Limb (tissue), 2 donors: ENCODE results near the gene CXCL17.
"Not testable (repeated sequence)": the region's sequence is repeated elsewhere in the genome, so short reads cannot be mapped to it uniquely, and the experiment has no call there.

Experiments
- DNase-seq, 2 donors: peaks; one replicate each; pipeline ENCODE4 v3.0.0-alpha.2; 2016; ENCODE audit errors: extremely low spot score in 2 of 2

The CXCL17 gene, protein sequence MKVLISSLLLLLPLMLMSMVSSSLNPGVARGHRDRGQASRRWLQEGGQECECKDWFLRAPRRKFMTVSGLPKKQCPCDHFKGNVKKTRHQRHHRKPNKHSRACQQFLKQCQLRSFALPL

DNA sequence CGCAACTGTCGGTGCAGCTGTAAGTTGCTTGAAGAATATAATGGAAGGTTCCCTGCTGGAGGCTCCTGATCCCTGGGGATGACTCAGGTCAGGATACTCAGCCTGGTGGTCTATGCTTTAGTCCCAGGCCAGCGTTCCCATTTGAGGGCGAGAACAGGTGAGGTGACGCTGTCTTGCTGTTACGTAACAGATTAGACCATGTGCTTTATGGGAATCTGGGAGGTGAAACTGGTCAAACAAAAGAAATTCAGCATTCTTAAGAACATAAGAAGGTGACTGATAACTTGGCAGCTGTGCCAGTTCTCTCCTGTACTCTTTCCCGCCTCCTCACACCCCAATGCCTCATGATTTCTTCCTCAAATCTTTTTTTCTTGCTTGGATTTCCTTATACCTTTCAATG, at the start of gene CXCL17:
Gene CXCL17 (minus strand): TSS at position 114 of the 400 bp plus-strand sequence. CDS start 114 bp downstream, outside the sequence.
- no peak for DNase-seq

DNA sequence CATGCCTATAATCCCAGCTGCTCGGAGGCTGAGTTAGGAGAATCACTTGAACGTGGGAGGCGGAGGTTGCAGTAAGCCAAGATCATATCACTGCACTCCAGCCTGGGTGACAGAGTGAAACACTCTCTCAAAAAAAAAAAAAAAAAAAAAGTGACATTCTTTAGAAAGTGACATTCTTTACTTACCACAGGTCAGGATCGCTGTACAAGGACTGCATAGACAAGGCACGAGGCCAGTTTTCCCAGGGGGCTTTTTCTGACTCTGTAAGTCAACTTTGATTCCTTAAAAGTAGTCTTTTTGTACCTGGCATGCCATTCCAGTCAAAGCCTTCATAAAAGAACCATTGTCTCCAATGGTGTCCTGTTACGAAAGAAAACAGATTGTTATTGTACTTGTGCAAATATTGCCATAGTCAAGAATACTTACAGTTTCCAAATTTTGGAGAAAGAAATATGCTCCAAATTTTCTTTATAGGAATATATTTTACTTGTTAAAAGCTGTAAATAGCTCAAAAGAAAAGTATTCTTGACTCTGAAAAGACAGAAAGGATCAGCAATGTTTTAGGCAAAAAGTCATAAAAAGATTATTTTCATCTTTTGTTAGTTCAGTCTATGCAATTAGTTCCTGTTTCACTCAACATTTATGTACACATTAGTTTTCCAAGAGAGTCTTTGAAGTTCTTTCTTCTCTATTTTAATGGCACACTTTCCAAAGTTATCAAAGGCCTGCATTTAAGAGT, 46.2 kb upstream of the CXCL17 start:
- DNase-seq, result no peak

DNA sequence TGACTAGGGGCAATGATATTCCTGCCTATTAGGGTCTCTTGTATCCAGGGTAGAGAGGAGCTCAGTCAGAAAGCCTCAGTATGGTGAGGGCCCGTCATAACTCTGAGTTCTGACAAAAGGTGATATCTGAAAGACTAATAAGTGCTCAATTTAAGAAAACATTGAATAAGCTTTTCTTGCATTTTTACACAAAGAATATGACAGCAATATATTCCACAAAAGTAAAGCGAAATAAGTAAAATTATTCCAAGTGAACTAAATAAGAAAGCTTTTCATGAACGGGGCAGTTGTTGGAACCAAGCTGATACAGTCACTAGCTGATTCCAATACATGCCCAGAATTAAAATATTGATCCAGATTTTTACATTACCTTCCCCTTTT, 45.0 kb upstream of the CXCL17 start:
- DNase-seq, result no peak

DNA sequence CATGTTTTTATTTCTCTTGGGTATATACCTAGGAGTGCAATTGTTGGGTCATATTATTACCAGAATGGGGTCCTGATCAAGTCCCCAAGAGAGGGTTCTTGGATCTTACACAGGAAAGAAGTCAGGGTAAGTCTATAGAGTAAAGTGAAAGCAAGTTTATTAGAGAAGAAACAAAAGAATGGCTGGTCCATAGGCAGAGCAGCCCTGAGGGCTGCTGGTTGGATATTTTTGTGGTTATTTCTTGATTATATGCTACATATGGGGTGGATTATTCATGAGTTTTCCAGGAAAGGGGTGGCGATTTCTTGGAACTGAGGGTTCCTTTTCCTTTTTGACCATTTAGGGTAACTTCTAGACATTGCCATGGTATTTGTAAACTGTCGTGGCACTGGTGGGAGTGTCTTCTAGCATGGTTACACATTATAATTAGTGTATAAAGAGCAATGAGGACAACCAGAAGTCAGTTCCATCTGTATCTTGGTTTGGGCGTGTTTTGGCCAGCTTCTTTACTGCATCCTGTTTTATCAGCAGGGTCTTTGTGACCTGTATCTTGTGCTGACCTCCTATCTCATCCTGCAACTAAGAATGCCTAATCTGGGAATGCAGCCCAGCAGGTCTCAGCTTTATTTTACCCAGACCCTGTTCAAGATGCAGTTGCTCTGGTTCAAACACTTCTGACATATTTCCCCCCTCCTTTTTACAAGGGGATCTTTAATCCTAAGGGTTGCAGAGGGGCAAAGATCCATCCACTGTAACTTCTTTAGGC, 44.5 kb upstream of the CXCL17 start:
- no peak for DNase-seq

DNA sequence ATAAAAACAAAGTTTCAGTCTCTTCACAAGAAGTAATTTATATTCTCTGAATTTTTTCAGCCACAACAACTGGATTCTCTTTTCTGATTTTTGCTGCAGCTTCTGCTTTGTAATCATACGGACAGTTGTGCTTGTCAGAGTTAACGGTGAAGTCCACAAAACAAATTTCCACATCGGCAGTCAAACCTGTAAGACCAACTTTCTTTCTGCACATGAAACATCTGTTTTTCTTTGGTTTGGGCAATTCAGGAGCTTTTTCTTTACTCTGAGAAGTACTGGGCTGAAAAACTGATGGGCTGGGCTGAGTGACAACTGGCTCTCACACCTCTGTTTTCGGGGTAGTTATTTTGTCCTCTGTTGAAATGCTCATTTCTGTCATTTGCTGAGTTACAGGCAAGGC, 42.3 kb upstream of the CXCL17 start:
- DNase-seq, result not testable (repeated sequence)

DNA sequence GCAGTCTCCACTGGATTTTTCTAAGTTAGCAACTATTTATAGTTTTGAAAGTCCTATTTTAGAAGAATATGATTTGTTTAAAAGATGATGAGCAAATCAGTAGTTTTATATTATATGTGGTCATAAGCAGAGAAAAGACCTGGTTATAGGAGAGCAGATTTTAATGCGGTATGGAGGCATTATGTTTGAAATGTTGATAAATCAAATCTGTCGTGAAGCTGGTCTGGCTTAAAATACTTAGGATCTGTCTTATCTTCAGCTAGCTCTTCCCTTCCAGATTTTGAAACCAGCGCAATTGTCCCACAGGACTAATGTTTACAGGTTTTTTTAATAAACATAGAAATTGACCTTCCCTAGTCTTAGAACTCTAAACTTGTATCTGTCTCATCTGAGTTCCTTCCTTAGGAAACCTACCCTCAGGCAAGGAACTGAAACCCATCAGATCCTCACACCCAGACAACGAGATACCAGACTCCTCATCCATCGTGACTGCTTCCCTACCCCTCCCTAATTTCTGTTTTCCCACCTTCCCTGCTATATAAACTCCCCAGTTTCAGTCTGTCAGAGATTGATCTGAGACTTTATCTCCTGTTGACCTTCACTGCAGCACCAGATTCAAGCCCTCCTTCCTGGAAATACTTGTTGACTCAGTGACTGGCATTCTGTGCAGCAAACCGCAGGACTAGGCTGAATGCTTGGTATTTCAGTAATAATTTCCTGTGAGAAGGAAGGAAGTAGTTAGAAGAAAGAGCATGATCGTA, 37.8 kb upstream of the CXCL17 start:
- DNase-seq, result no peak

DNA sequence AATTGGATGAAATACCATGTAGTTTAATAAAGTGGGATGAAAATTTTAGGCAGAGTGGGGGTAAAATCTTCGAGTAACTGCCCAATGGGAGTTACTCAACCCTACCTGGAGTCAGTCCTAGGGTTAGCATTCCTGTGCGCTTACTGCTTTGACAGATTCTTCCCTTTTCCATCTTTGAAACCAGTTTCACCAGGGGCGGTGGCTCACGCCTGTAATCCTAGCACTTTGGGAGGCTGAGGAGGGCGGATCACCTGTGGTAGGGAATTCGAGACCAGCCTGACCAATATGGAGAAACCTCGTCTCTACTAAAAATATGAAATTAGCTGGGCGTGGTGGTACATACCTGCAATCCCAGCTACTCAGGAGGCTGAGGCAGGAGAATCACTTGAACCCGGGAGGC, 37.0 kb upstream of the CXCL17 start:
- DNase-seq, result no peak

DNA sequence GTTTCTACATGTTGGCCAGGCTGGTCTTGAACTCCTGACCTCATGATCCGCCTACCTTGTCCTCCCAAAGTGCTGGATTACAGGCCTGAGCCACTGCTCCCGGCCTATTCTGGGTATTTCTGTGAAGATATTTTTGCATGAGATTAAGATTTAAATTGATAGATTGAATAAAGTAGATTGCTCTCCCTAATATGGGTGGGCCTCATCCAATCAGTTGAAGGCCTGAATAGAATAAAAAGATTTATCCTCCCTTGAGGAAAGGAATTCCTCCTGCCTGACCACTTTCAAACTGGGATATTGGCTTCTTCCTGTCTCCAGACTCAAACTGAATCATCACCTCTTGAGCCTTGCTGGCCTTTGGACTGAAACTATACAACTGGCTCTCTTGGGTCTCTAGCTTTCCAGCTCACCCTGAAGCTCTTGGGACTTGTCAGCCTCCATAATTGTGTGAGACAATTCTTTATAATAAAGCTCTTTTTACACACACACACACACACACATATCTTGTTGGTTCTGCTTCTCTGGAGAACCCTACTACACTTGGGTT, 36.1 kb upstream of the CXCL17 start:
- no peak for DNase-seq

DNA sequence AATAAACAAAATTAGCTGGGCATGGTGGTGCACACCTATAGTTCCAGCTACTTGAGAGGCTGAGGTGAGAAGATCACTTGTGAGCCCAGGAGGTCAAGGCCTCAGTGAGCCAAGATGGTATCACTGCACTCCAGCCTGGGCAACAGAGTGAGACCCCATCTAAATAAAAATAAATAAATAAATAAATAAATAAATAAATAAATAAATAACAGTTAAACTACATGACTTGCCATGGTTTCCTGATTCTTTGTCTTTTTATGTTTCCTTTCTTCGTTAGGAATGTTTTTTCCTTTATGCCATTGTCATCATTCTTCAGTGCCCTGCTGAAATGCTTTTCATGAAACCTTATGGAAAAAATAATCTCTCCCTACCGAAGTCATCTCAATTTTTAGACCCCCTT, 35.2 kb upstream of the CXCL17 start:
- no peak for DNase-seq

DNA sequence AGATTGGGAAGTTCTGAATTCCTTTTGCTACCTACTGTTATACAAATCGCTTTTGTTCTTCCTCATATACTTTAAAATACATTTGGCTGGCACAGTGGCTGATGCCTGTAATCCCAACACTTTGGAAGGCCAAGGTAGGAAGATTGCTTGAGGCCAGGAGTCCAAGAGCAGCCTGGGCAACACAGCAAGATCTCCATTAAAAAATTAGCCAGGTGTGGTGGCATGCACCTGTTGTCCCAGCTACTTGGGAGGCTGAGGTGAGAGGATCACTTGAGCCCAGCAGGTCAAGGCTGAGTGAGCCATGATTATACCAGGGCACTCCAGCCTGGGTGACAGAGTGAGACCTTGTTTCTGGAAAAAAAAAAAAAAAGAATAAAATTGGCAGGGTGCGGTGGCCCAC, 34.4 kb upstream of the CXCL17 start:
- DNase-seq, result no peak

DNA sequence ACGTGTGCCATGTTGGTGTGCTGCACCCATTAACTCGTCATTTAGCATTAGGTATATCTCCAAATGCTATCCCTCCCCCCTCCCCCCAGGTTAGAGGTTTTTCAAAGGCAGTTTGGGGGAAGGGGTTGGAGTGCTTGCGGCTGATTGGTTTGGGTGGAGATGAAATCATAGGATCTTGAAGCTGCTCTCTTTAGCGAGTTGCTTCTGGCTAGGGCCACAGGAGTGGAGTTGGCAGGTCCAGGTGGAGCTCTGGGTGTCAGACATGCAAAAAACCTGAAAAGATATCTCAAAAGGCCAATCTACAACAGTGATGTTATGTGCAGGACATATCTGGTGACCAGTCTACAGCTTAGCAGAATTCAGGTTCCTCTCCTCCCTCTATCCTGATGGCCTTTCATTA, 32.6 kb upstream of the CXCL17 start:
- DNase-seq, result no peak

DNA sequence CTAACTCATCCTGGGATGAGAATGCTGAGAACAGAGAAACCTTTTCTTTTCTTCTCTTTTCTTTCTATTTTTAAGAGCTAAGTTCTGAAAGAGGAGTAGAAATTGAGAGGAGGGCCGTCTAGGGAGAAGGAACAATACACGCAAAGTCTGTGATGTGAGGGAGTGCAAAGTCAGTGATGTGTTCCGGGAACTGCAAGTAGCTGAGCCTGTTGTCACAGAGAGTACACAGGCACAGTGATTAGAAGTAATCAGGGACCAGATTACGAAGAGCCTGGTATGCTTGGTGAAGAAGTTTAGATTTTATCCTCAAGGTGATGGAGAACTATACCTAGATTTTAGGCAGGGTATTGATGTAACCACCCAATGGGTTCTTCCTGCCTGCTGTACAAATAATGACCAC, 32.0 kb upstream of the CXCL17 start:
- no peak for DNase-seq

DNA sequence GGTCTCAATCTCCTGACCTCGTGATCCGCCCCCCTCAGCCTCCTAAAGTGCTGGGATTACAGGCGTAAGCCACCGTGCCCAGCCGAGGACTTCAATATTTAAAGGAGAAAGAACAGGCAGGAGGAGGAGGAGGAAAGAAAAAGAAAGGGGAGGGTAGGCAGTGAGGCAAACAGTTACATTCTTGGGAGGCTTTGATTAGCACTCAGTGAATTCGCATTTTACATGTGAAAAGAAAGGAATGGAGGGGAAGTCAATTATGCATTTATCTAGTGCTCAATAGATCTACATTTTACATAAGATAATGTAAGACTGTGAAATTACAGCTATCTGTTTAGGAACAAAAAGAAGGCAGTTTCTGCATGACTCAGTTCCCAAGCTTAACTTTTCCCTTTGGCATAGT, 30.9 kb upstream of the CXCL17 start:
- no peak for DNase-seq

DNA sequence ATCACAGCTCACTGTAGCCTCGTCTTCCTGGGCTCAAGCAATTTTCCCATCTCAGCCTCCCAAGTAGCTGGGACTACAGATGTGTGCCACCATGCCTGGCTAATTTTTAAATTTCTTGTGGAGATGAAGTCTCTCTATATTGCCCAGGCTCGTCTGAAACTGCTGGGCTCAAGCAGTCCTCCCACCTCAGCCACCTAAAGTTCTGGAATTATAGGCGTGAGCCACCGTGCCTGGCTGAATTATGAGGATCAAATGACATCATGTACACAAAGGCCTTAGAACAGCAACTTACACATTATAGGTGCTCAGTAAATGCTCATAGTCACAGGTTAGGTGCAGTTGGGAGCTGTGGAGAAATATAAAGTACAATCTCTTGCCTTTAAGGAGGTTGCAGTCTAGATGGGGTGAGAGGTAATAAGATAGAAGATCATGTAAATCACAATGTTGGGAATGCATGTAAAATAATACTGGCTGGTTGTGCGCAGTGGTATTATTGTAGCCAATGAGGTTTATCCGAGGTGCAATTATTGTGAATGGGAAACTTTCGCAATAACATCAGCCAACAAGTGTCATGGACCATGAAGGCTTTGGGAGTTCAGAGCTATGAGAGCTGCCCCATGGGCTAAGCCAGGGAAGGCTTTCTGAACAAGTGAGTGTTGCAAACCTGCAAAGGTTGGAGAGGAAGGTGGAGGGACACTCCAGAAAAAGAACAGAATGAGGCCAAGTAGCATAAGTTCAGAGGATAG, 29.8 kb upstream of the CXCL17 start:
- no peak for DNase-seq

DNA sequence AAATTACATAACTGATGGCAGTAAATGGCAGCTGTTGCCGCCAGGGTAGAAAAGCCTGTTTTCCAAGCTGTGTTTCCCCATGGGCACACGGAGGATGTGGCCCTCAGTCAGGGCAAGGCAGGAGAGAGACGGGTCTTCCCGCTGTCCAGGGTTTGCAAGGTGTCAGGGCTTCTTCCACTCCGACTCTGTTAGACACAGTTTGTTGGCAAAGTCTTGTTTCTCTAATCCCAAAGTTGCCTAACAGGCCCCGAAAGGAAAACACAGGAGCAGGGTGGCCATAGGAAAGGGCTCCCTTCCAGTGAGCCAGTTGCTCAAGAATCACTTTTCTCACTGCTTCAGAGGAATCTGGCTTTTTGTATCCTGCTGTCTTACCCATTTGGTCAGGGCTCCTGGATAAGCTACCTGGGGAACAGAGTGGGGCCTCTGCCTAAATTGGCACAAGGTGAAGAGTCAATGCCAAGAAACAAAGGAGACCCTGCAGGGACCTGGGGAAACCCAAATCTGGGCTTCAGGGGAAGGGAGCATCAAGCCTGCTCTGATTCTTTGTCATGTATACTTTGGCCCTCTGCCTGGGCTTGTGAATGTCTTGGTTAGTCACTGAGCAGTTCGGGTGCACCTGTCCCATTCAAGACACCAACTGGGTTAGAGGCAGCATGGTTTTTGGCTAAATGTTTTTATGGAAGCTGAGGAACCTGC, 29.0 kb upstream of the CXCL17 start:
- no peak for DNase-seq

DNA sequence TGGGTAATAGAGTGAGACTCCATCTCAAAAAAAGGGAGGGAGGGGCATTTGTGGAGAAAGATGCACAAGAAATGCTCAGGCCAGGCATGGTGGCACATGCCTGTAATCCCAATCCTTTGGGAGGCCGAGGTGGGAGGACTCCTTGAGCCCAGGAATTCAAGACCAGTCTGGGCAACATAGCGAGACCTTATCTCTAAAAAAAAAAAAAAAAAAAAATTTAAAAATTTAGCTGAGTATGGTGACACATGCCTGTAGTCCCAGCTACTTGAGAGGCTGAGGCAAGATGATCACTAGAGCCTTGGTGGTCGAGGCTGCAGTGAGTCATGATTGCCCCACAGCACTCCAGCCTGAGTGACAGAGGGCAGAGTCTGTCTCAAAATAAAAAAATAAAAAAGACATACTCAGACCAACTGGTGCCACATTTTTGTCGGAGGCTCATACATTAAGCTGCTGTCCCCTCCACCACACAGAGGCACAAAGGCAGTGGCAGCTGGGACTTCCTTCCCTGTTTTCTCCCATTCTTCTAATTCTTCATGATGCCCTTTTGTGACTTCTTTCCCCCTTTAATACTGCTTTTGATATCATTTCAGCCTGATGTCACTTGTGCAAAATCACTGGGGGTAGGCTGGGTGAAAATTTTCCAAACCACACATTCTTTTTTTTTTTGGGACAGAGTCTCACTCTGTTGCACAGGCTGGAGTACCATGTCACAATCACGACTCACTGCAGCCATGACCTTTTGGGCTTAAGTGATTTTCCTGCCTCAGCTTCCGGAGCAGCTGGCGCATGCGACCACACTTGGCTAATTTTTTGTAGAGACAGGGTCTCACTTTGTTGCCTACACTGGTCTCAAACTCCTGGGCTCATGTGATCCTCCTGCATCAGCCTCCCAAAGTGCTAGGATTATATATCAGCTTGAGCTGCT, 26.8 kb upstream of the CXCL17 start:
- DNase-seq, result no peak

DNA sequence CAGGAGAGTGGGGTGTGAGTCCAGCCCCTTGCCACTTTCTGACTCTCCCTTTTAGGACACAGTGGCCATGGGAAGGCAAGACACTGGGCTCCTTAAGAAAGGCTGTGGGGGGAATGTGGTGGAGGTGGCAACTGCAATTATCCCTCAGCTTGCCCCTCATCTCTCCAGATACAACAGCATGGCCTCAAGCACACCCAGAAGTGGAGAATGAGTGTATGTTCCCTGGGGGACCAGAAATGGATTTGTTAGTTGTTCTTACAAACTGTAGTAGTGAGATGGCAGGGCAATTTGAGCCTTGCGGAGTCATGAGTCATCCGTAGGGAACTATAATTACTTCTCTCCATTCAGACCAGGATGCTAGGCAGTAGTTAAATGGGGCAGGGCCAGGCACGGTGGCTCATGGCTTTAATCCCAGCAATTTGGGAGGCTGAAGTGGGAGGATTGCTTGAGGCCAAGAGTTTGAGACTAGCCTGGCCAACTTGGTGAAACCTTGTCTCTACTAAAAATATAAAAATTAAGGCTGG, 25.6 kb upstream of the CXCL17 start:
- DNase-seq, result no peak

DNA sequence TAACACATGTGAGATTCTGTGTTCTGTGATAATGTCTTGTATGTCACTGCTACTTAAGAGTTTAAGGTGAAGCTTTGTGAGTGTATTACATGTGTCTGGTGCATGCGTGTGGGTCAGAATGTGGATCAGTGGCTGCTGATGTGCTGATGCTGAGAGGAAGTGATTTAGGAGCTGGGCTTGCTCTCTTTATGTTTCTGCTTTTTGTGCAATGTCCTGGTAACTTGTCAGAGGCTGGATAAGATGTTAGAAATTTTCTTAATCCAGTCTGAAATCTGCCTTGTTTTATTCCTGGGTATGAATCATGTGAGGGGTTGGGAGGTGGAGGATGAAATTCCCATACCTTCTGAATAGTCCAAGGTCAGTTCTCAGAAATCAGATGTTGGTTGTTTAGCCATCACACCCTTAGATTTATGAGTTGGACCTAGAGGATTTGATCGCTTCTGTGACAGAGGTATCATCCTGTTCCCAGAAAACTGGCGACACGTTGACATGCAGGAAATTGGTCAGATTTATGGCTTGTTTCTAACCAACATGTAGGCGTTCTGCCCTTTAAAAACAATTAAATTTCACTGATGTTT, 24.5 kb upstream of the CXCL17 start:
- DNase-seq, result no peak
